Measurements from ENCODE around the gene YWHAB. TPM values are rescaled to one million over a fixed set of nuclear protein-coding genes. Genes with fewer than 3 reads are reported as not detected.

YWHAB gene
- total and polyA plus RNA-seq, 2 donors (not counting 3 experiments of a cell fraction or from before 2014, with no cell fraction given) = 65.9 to 255 TPM

GRCh38 chr20:44856856-44857448 lies 28.6 kb upstream of the YWHAB start:
- H3K27me3 ChIP-seq (ENCODE audit: control insufficient read depth in 2 of 2, insufficient read depth in 2 of 2, low read length in 2 of 2) = no peaks in the 10 kb centered on the region
- no TSS peak for BruUV-seq (replicated peaks)
- CTCF ChIA-PET = no interaction called here
- FAIRE-seq (no peak), DNase-seq (ENCODE audit: low read depth, low spot score) (no peak)
- no peak overlapping the region for H2AFZ ChIP-seq (ENCODE audit: low read depth, low read length)
- dilution Hi-C loops (cut with MboI; ENCODE audit: extremely low pct_ligation_motif_present, low sequenced_read_pairs) (no loop called here), intact Hi-C loops (cut with micrococcal nuclease) (no loop called here)
- H3K36me3 ChIP-seq (ENCODE audit: control insufficient read depth in 2 of 2, extremely low read depth in 1 of 2, insufficient read depth in 2 of 2, low read length in 2 of 2) = no peaks in the 10 kb centered on the region
- H3K4me2 ChIP-seq (ENCODE audit: insufficient read depth, low read length) = no peak overlapping the region
- no peak for TF ChIP-seq CTCF (IDR thresholded peaks at IDR 0.05; ENCODE audit: extremely low read depth in 1 of 2, insufficient read depth in 1 of 2, low read depth in 1 of 2, low read length in 2 of 2)
- TF ChIP-seq MAX (IDR thresholded peaks at IDR 0.05; ENCODE audit: insufficient read depth, insufficient read length) = no peak
- TF ChIP-seq GATA2 (IDR thresholded peaks at IDR 0.05; ENCODE audit: insufficient read depth, insufficient read length, low read depth, low read length) = no peak
- no peak for TF ChIP-seq POLR2AphosphoS5 (IDR thresholded peaks at IDR 0.05; ENCODE audit: insufficient read depth, low read depth, low read length)
- no peaks in the 10 kb centered on the region for H4K20me1 ChIP-seq (replicated peaks; ENCODE audit: control insufficient read depth, extremely low read depth, insufficient read depth, low read length)
- H3K9me1 ChIP-seq (replicated peaks; ENCODE audit: control insufficient read depth, extremely low read depth, insufficient read depth, low read length) = no peaks in the 10 kb centered on the region
- H3K79me2 ChIP-seq (ENCODE audit: control insufficient read depth, insufficient read depth, low read length) = no peaks in the 10 kb centered on the region
- no peaks in the 10 kb centered on the region for H3K4me1 ChIP-seq (ENCODE audit: control insufficient read depth, extremely low read depth, insufficient read depth, low read length)
- no peak overlapping the region for H3K27ac ChIP-seq (ENCODE audit: insufficient read depth, low read depth, low read length)
- no peak overlapping the region for H3K4me3 ChIP-seq (replicated peaks in 1 of 3; ENCODE audit: insufficient read depth in 1 of 3, low read depth in 1 of 3, low read length in 3 of 3)
- no peak overlapping the region for H3K9ac ChIP-seq (replicated peaks; ENCODE audit: extremely low read depth, insufficient read depth, low read length)
- POLR2A ChIA-PET = no interaction called here
- no peaks in the 10 kb centered on the region for H3K9me3 ChIP-seq (replicated peaks; ENCODE audit: control insufficient read depth, insufficient read depth, low read length)
